Measurements from ENCODE around the gene TTC17.

DNA sequence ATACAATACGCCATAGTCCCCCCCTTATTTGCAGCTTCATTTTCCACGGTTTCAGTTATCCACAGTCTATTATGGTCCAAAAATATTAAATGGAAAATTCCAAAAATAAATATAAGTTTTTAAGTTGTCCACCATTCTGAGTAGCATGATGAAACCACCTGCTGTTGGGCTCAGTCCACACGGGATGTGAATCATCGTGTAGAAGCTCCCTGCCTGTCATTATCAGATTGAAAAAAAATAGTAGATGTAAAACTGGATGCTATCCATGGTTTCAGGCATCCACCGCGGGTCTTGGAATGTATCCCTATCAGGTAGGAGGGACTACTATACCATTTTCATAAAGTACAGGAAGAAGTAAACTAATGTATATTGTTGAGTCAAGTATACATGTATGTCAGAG lies 127.4 kb downstream of the TTC17 start:
- TF ChIP-seq YY1 (tag by site-specific recombination; IDR thresholded peaks at IDR 0.05) (no peak), BCL11A (tag by site-specific recombination; IDR thresholded peaks at IDR 0.05; ENCODE audit: low read depth) (no peak), ZNF341 (tag by site-specific recombination; IDR thresholded peaks at IDR 0.05; ENCODE audit: low read depth) (no peak), ZNF157 (tag by site-specific recombination; IDR thresholded peaks at IDR 0.05) (no peak)
- TF ChIP-seq, protein P1, sequence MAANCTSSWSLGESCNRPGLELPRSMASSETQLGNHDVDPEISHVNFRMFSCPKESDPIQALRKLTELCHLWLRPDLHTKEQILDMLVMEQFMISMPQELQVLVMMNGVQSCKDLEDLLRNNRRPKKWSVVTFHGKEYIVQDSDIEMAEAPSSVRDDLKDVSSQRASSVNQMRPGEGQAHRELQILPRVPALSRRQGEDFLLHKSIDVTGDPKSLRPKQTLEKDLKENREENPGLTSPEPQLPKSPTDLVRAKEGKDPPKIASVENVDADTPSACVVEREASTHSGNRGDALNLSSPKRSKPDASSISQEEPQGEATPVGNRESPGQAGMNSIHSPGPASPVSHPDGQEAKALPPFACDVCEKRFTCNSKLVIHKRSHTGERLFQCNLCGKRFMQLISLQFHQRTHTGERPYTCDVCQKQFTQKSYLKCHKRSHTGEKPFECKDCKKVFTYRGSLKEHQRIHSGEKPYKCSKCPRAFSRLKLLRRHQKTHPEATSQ (tag by site-specific recombination; IDR thresholded peaks at IDR 0.05), result no peak
- TF ChIP-seq, protein P2, sequence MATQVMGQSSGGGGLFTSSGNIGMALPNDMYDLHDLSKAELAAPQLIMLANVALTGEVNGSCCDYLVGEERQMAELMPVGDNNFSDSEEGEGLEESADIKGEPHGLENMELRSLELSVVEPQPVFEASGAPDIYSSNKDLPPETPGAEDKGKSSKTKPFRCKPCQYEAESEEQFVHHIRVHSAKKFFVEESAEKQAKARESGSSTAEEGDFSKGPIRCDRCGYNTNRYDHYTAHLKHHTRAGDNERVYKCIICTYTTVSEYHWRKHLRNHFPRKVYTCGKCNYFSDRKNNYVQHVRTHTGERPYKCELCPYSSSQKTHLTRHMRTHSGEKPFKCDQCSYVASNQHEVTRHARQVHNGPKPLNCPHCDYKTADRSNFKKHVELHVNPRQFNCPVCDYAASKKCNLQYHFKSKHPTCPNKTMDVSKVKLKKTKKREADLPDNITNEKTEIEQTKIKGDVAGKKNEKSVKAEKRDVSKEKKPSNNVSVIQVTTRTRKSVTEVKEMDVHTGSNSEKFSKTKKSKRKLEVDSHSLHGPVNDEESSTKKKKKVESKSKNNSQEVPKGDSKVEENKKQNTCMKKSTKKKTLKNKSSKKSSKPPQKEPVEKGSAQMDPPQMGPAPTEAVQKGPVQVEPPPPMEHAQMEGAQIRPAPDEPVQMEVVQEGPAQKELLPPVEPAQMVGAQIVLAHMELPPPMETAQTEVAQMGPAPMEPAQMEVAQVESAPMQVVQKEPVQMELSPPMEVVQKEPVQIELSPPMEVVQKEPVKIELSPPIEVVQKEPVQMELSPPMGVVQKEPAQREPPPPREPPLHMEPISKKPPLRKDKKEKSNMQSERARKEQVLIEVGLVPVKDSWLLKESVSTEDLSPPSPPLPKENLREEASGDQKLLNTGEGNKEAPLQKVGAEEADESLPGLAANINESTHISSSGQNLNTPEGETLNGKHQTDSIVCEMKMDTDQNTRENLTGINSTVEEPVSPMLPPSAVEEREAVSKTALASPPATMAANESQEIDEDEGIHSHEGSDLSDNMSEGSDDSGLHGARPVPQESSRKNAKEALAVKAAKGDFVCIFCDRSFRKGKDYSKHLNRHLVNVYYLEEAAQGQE (tag by site-specific recombination; IDR thresholded peaks at IDR 0.05), result no peak
